GM19455 (cell line): ENCODE measurements around the gene WFIKKN1.
A peak's percentile ranks its signal among the peaks of the same experiment; 100 is the strongest.

ENCODE experiments used
- ATAC-seq: cut with Tn5 transposase; IDR thresholded peaks from one replicate; pipeline ENCODE4 v1.9.1; 2021; ENCODE audit not compliant: unreplicated experiment

The WFIKKN1 gene

DNA sequence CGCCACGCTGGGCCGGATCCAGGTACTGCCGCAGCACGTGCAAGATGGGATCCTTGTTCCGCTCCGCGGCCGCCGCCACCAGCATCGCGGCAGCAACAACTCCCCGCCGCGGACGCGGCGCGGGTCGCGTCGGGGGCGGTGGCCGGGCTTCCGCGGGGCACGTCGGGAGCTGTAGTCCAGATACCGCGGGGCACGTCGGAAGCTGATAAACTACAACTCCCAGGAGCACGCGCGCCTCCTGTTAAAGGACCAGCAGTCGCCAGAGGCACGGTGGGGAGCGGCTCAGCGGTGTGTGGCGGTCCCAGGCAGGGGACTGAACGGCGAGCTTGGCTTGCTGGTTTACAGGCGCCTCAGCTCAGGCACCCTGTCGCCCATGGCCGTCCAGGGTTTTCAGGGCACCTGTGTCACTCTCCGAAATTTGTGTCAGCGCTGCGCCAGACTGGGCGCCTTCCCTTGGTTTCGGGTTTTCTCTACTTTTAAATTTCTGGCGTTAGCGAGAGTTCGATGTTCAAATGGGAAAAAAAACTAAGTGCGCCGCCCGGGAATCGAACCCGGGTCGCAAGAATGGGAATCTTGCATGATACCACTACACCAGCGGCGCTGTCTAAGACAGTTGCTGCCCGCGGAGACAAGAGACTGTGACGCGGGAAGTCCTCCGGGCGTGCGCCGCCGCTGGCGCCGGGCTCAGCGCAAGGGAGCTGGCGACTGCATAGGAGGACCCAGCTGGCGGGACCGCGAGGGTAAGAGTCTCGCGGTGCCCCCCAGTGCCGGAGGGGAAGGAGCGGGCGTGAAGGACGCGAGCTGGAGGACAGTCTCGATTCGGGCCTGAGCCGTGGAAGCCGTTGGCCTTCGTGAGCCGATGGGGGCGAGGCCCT, 5.7 kb downstream of the WFIKKN1 start, which contains the start of gene METTL26:
Gene METTL26, minus strand, starts transcription at position 100 of the 875 bp plus-strand sequence. Its CDS starts 15 bp downstream, at position 85.
- ATAC-seq = peak; percentile 62

DNA sequence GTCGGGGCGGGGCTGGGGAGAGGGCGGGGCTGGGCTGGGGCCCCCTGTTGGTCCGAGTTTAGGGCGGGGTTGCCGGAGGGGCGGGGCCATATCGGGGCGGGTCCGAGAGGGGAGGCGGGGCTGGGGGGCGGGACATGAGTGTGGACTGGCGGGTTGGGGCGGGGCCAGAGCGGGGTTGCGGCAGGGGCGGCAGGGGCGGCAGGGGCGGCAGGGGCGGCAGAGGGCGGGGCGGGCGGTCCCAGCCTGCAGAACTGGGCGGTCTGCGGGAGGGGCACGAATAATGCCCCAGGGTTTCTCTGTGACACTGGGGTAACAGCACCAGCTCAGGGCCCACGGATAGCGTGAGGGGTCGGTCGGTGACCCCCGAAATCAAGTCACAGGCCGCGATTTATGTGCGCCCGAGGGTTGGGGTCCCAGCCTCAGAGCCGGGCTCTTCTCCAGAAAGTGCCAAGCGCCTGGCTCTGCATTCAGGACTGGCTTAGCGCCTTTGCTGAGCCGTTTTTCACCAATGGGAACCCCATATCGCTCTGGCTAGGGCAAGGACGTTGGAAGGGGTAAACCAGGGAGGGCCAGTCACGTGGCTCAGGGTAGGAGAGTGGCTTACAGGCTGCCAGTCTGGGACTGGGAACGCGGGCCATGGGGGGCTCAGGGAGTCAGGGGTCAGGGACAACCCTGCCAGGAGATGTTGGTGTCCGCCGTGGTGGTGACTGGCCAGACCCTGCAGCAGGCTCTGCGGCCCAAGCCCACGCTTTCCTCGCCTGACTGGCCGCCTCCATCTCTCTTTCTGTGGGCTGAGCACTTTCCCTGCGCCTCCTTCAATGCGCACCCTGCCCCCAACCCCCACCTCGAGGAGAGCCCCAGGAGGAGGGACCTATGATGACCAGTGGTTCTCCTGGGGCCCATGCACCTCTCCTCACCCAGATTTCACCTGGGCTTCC, 6.6 kb downstream of the WFIKKN1 start:
- no peak for ATAC-seq

DNA sequence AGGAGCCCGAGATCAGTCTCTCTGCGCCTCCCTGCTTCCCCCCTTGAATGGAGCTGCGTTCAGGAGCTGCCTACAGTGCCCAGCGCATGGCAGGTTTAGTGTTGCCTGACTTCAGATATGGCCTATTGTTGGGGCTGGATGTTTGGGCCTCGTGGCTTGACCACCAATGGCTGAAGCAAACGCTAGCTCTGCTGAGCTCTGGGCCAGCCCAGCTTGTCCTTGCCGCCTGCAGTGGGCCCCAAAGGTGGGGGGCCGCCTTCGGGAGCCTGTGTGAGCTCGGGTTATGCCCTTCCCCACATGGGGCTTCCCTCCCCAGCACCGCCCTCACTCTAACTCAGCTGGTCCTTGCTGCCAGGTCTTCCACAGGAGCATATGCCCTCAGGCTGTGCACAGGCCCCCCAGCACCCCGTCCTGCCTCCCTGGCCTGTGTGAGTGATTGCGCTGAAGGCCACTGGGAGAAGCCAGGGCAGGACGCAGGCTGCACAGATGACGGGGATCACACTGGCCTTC, 7.3 kb downstream of the WFIKKN1 start:
- ATAC-seq = no peak

DNA sequence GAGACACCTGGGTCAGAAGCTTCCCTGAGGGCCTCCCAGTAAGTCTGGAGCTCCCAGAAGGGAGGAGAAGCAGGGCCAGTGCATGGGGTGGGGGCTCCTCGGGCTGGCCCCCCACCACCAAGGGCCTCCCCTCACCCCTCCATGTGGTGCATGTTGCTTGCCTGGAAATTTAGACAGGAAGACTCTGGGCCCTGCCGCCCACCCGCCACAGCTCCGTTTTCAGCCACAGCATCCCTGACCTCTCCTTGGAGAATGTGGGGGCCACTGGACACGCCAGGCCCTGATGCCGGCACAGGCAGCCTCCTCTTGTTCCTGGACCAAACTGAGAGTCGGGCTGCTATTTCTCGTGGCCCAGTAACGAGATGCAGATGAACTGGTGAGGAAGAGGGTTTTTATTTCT, 8.1 kb downstream of the WFIKKN1 start:
- no peak for ATAC-seq

DNA sequence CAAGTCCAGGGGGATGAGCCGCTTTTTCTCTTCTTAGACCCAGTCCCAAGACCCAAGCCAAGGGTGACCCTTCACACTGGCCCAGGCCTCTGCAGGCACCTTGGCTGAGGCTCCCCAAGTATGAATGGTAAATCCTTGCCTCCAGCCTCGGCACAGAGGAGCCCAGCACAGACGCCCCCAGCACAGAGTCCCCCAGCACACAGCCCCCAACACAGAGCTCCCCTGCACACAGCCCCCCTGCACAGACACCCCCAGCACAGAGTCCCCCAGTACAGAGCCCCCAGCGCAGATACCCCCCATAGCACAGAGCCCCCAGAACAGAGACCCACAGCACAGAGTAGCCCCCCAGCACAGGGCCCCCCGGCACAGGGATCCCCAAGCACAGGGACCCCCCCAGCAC, 9.8 kb downstream of the WFIKKN1 start:
- no peak for ATAC-seq

DNA sequence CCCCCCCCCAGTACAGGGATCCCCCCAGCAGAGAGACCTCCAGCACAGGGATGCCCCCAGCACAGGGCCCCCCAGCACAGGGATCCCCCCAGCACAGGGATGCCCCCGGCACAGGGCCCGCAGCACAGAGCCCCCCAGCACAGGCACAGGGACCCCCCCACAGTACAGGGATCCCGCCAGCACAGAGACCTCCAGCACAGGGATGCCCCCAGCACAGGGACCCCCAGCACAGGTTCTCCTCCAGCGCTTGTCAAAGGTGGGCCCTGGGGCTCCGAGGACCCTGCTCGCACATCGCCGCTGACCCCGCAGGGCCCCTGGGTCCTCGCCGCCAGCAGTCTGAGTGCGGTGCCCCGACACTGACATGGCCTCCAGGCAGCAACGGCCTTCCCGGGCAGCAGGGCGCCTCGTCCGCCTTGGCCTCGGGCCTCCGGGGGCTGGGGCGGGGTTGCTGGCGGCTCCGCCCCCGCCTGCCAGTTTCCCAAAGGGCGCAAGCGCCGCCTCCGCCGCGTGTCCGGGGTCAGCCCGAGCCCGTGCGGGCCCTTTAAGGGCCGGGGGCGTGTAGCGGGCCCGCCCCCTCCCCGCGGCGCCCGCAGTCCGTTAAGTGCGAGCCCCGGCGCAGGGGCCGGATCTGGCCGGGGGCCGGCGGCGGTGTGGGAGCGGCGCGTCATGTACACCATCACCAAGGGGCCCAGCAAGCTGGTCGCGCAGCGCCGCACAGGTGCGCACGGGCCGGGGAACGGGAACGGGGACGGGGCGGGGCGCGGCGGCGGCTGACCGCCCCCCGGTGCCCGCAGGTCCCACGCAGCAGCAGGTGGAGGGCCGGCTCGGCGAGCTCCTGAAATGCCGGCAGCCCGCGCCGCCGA, 10.8 kb downstream of the WFIKKN1 start, which contains the start of gene MCRIP2:
Gene MCRIP2, plus strand, starts transcription at position 503 of the 863 bp plus-strand sequence. Its CDS starts 164 bp downstream, at position 667.
- no peak for ATAC-seq

DNA sequence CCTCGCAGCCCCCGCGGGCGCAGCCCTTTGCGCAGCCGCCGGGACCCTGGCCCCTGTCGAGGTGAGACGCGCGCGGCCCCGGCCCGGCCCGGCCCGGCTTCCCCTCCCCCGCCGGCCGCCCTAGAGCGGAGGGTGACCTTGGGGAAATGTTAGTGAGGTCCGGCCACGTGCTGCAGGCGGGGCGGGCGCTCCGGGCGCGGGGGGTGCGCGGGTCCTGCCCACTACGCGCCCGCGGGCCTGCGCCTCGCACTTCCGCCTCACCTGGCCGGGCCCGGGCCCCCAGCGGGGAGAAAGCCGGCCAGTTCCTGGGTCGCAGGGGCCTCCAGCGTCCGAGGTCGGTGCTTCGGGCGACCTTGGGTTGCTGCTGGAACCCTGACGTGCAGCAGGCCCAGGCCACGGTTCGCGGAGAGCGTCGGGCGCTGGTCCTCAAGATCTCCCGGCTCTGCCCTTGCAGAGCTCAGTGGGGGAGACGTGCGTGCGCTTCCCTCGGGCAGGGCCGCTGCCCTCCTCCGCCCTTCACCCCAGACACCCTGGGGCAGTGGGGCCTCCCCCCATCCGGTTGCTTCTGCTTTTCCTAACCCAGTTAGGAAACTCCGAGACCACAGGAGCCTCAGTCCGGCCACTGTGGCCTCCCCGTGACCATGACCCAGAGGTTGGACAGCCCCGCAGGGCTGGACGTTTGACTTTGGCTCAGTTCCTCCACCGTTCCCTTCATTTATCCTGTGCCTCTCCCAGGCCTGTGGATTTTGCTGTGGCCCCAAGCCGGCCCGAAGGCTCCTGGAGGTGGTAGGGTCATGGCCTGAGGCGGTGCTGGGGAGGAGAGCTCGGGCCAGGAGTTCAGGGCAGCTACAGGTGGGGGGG, 11.6 kb downstream of the WFIKKN1 start:
- ATAC-seq = no peak

DNA sequence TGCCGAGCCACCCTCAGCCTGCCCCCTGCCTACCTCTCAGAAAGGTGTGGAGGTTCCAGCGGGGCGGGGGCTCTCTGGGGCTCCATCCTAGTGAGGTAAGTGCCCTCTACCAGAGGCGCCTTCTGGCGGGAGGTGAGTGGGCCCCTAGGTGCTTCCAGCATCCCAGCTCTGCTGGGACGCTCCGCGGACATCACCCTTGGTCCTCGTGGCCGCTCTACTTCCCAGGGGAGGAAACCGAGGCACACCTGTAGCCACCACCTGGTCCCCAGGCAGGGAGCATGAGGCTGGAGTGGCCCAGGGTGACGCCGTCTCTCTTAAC, 12.2 kb downstream of the WFIKKN1 start:
- no peak for ATAC-seq

DNA sequence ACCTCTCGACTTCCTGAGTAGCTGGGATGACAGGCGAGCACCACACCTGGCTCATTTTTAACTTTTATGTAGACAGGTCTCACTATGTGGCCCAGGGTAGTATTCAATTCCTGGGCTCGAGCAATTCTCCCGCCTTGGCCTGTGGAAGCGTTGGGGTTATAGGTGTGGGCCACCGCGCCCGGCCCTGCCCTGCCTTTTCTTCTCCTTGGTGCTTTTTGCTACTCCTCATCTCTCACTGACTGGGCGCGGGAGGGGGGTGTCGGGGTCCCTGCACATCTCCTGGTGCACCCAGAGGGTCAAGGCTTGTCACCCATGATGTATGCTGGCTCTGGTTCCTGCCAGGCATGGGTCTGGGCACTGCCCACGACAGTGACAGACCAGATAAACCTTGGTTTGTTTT, 13.8 kb downstream of the WFIKKN1 start:
- no peak for ATAC-seq

DNA sequence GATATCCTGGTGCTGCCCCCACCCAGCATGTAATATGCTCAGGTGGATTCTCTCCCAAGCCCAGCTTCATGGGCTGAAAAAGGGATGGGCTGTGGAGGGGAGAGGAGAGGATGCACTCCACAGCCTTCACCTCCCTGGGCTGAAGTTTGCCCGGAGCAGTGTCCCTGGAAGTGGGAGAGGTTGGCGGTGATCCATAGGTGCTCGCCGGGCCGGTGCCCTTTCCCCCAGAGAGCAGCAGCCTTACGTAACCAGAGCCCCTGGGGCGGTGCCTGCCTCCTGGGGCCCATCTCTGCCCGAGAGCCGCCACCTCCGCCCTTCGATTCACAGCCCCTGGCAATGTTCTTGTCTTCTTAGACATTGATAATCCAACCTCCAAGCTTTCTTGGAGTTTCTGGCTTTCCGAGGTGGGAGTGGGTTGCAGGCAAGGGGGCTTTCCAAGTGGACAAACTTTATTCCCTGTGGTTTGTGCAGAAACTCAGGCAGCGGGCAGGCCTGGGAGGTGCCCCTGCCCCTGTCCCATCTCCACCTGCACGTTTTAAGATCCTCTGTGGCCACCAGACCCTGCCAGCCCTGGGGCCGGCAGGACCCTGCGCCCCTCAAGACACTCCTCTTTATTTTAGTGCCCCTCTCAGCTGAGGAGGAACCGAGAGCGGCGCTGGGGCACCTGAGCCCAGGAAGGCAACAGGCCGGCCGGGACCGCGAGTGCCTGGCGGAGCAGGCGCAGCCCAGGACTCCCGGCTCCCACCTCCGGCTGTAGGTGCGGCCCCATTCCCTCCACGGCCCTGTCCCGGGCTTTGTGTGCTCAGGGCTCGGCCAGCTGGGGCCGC, 15.3 kb downstream of the WFIKKN1 start:
- no peak for ATAC-seq

DNA sequence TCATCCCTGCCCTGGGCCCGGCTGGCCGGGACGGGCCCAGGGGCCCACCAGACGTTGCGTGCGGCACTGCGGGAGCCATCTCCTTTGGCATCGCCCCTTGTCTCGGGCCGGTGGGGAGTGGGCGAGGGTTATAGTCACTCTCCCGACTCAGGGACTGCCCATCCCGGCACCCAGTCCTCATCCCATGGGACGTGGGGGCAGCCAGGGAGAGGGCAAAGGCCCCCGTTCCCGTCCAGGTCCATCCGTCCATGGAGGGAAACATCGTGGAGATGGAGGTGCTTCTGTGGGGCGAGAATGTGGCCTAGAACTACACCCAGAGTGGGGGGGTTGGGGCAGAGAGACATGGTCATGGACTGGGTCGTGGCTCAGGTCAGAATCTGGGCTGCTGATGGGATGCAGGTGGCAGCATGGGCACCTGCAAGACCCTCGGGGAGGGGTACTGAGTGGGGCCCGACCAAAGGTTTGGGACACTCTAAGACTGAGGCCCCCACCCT, 15.9 kb downstream of the WFIKKN1 start:
- no peak for ATAC-seq

DNA sequence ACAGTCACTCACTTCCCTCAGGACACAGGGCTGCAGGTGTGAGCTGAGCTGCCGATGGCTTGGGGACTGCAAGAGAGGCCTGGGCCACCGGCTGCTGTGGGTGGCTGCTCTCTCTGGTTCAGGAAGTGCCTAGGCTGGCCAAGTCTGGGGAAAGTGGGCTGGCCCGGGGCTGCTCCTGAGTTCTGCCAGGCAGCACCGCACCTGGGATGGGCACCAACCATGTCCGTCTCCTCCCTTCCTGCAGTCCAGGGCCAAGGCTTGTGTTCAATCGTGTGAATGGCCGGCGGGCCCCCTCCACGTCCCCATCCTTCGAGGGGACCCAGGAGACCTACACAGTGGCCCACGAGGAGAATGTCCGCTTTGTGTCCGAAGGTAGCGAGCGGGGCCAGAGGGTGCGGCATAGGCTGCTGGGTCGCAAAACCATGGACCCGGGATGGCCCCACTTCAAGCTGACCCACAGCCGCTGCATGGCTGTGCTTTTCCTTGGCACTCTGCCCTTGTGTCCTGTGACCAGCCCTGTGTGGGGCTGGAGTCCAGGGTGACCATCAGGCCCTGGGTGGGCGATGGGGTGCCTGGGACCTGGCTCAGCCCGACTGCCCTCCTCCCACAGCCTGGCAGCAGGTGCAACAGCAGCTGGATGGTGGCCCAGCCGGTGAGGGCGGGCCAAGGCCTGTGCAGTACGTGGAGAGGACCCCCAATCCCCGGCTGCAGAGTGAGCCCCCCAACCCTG, 16.6 kb downstream of the WFIKKN1 start:
- no peak for ATAC-seq

DNA sequence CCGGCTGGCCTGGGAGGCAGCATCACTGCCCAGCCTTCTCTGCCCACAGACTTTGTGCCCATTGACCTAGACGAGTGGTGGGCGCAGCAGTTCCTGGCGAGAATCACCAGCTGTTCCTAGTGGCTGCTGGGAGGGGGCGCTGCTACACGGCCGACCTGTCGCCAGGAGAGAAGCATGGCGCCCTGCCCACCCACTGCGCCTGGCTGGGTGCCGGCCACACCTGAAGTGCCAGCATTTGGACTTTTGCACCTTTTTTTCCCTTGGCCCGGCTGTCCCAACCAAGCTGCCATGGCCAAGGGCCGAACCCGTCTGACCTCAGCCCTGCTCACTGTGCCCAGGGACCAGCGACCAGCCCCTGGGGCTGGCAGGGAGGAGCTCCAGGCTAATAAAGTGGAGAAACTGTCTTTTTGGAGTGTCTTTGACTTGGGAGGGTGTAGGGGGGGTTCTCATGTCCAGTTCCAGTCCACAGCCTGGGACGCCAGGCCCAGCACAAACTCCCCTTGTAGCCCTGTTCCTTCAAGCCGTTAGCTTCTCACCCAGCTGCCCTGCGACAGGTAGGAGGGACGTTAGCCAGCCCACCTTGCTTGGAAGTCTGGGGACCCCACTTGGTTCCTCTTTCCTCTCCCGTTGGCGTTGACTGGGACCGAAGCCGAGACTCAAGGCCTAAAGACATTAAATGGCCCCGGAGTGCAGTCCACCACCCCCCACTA, 17.4 kb downstream of the WFIKKN1 start:
- ATAC-seq = no peak

DNA sequence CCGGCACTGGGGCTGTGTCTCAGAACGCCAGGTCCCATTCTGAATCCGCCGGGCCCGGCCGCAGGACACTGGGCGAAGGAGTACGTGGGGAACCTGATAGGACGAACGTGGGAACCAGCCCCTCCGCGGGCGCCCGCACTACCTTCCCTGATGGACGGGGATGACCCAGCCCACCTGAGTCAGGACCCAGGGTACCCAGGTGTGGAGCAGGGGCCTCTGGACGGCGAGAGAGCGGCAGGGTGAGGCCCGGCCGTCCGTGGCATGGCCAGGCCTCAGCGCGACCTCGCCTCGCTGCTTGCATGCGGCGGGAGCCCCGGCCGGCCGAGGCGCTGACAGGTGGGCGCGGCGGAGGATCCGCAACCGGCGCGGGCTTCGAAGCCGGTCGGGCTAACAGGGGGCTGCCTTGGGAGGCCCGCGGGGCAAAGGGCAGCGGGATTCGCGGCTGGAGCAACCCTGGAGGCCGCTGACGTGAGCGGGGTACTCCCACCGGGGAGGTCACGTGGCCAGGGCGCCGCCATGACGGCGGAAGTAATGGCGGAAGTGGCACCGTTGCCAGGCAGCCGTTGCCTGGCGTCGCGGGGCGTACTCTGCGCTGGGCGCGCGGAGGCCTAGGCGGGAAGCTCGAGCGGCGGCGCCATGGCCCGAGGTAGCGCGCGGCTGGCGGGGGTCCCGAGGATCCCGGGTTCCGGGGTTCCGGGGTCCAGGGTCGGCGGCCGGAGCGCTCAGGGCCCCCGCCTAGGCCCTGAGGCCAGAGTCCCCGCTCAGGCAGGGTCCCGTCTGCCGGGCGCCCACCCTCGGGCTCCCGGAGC, 18.2 kb downstream of the WFIKKN1 start, which contains the start of gene WDR90:
Gene WDR90, plus strand, starts transcription at position 585 of the 809 bp plus-strand sequence. Its CDS starts 52 bp downstream, at position 637.
- peak; percentile 68 for ATAC-seq

DNA sequence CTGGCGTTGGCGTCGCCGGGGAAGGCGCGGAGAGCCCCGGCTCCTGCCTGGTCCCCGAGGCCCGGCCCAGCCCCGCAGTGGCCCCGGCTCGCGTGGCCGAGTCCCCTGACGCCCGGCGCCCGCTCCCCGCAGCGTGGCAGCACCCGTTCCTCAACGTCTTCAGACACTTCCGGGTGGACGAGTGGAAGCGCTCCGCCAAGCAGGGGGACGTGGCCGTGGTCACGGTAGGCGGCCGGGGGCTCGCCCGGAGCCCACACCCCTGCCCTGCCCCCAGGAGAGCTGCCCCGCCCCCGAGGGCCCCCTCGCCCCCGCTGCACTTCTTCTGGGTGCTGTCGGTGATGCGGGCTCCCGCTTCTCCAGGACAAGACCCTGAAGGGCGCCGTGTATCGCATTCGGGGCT, 18.8 kb downstream of the WFIKKN1 start:
- peak; percentile 6 for ATAC-seq

DNA sequence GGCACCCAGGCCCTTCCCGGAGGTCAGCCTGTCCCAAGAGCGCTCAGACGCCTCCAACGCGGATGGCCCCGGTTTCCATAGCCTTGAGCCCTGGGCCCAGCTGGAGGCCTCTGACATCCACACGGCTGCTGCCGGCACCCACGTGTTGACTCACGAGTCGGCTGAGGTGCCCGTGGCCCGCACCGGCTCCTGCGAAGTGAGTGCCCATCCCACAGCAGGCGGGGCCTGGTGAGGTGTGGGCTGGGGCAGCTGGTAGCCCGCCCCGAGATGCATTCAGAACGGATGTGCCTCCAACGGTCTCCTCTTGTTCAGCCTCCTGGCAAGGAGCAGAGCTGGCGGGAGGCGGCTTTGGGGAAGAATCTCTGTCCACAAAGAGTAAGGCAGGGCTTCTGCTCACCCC, 21.1 kb downstream of the WFIKKN1 start:
- ATAC-seq = no peak
